HG03060 (cell line): ENCODE measurements around the gene DLGAP3.
"Not testable (repeated sequence)": the region's sequence is repeated elsewhere in the genome, so short reads cannot be mapped to it uniquely, and the experiment has no call there.

ENCODE experiments used
- ATAC-seq: cut with Tn5 transposase; IDR thresholded peaks from one replicate; pipeline ENCODE4 v1.9.1; 2021; ENCODE audit warnings: low read depth, moderate number of reproducible peaks; ENCODE audit not compliant: unreplicated experiment

The DLGAP3 gene

GRCh38 chr1:34843392-34844251, 85.8 kb downstream of the DLGAP3 start:
- ATAC-seq: no peak

GRCh38 chr1:34842952-34843371, 86.5 kb downstream of the DLGAP3 start:
- no peak for ATAC-seq

- ATAC-seq: no peak
These were observed 87.4 kb downstream of the DLGAP3 start for GRCh38 chr1:34842073-34842472.

GRCh38 chr1:34840426-34840825, 89.0 kb downstream of the DLGAP3 start:
- ATAC-seq: no peak

- ATAC-seq: no peak
These were observed 89.7 kb downstream of the DLGAP3 start for GRCh38 chr1:34839526-34840305.

GRCh38 chr1:34833711-34834110, 95.7 kb downstream of the DLGAP3 start:
- no peak for ATAC-seq

- no peak for ATAC-seq
These were observed 97.7 kb downstream of the DLGAP3 start for GRCh38 chr1:34831721-34832246.

GRCh38 chr1:34829250-34829649, 100.2 kb downstream of the DLGAP3 start:
- ATAC-seq: no peak

GRCh38 chr1:34828611-34829010, 100.8 kb downstream of the DLGAP3 start:
- ATAC-seq: no peak

GRCh38 chr1:34827341-34827941, 102.0 kb downstream of the DLGAP3 start:
- no peak for ATAC-seq

GRCh38 chr1:34825455-34826091, 103.9 kb downstream of the DLGAP3 start:
- ATAC-seq: no peak

GRCh38 chr1:34824817-34825454, 104.5 kb downstream of the DLGAP3 start:
- ATAC-seq: no peak

- ATAC-seq: no peak
These were observed 107.2 kb downstream of the DLGAP3 start for GRCh38 chr1:34822202-34822601.

- not testable (repeated sequence) for ATAC-seq
These were observed 110.6 kb downstream of the DLGAP3 start for GRCh38 chr1:34818862-34819261.

GRCh38 chr1:34816778-34817177, 112.7 kb downstream of the DLGAP3 start:
- no peak for ATAC-seq

GRCh38 chr1:34816332-34816731, 113.1 kb downstream of the DLGAP3 start:
- no peak for ATAC-seq
